NCI-H2081 treated with DMSO at 0.1 percent for 48 hours (cell line): Measurements from ENCODE around the gene CDRT15L2.
"Not testable (repeated sequence)": the region's sequence is repeated elsewhere in the genome, so short reads cannot be mapped to it uniquely, and the experiment has no call there.

Experiments used
- DNase-seq: peaks from one replicate; lab custom pipeline; 2025; lab: John Stamatoyannopoulos, UW

The CDRT15L2 gene

DNA sequence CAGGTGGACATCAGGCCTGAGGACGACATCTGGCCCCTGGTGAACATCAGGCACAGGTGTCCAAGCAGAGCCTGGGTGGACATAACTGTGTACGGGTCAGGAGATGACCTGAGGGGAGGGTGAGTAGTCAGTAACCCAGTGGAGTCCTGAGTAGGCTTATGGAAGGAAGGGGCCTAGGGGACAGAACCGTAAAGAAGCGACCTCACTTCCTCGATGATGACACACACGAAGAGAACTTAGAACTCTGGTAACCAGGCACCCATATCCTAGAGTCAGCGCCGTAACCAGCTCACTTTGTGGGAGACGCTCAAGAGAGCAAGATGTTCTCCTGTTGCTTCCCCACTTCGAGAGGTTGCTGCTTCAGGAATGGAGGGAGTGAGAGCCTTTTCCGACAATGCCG lies at the start of gene CDRT15L2:
CDRT15L2 (plus strand) TSS at position 301 of the 400 bp plus-strand sequence; CDS start at position 321, 20 bp downstream.
- DNase-seq, result not testable (repeated sequence)

DNA sequence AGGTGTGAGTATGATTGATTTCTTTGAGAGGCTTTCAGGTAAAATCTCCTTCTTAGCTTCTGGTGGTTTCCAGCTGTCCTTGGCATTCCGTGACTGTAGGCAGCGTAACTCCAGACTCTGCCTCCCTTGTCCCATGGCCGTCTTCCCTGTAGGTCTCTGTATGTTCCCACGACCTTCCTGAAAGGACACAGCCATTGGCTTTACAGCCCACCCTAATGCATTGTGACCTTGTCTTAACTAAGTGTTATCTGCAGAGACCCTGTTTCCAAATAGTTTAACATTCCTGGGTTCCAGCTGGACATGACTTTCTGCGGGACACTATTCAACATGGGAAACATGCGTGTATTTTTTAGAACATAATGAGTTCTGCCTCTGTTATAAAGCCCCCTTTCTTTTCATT lies 49.4 kb upstream of the CDRT15L2 start:
- DNase-seq, result not testable (repeated sequence)

DNA sequence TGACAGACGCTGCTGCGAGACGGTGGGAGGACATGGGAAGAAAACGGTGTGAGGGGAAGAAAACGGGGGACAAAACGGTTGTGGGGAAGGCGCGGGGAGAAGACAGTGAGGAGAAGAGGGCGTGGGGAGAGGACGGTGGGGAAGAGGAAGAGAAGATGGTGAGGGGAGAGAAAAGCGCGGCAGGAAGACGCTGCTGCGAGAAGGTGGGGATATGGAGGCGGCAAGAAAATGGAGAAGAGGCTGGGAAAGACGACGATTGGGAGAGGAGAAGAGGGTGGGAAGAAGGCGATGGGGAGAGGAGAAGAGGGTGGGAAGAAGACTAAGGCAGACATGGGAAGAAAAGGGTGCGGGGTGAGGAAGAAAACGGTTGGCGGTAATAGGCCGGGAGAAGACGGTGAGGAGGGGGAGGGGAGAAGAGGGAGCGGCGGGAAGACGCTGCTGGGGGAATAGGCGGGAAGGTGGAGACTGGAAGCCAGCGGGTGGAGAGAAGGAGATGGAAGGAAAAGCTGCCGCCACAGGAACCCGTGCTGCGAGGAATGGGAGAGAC lies 46.9 kb upstream of the CDRT15L2 start:
- not testable (repeated sequence) for DNase-seq

DNA sequence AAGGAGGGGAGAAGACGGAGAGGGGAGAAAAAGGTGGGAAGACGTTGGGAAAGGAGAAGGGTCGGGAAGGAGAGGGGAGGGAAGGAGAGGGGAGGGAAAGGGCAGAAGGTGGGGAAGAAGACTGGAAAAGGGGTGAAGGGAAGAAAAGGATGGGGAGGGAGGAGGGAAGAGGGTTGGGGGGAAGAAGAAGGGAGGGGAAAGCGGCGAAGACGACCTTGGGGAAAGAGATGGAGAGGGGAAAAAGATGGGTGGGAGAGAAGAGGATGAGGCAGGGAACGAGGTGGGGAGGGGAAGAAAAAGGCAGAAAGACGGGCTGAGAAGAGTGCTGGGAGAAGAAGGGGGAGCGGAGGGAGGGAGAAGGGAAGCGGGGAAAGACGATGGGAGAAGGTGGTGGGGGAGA lies 46.3 kb upstream of the CDRT15L2 start:
- DNase-seq, result not testable (repeated sequence)

DNA sequence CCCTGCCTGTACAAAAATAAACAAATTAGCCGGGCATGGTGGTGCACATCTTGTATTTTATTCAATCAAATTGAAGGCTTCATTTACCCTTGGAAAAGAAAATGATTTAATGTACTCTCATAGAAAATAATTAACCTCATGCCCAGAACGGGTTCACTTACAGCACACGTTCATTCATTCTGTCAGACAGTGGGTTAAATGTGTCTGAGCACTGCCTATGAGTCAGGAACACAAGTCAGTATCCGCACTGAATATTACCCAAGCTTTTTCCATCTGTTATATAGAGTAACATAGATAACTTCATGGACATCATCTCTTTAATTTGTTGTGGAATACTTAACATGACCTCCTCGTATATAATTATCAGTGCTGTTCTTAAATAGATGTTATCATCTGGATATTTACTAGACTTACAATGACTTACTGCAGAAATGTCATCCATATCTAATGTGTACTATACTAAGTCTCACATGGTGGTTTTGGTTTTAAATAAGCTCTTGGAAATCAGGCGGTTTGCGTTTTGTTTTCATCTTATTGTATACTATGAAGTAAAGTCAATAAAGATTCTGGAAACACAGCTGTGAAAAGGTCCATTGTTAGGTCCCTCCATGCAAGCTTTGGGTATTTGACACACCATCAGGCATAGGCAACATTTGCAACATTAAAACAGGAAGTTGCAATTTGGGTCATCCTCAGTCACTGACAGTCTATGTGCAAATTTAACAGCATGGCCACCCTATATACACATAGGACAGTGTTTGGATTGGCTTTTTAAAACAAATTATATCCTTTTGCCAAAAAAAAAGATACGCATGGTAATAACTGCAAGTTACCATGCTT lies 44.6 kb upstream of the CDRT15L2 start:
- DNase-seq, result not testable (repeated sequence)

DNA sequence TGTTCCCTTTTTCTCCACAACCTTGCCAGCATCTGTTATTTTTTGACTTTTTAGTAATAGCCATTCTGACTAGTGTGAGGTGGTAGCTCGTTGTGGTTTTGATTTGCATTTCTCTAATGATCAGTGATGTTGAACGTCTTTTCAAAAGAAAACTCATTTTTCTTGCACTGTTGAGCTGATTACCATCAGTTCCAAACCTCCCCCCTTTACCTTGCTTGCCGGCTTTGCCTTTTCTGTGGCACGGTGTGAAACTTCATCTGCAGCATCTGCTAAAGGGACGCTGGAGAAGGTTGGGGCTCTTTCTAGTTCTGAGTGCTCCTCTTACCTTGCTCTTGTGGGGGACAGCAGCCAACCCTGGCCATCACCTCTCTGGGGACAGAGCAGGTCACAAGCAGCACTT lies 39.1 kb upstream of the CDRT15L2 start:
- not testable (repeated sequence) for DNase-seq

DNA sequence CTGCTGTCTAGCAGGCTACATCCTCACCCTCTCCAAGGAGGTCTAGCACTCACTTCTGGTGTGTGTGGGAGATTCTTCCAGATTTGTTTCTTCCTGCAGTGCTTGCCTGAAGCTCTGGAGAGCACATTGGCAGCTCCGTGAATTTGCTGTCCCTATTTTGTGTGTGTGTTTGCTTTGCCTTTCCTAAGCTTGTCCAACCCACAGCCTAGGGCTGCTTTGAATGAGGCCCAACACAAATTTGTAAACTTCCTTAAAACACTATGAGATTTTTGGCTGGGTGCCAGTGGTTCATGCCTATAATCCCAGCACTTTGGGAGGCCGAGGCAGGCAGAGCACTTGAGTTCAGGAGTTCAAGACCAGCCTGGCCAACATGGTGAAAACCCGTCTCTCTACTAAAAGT lies 38.7 kb upstream of the CDRT15L2 start:
- not testable (repeated sequence) for DNase-seq

DNA sequence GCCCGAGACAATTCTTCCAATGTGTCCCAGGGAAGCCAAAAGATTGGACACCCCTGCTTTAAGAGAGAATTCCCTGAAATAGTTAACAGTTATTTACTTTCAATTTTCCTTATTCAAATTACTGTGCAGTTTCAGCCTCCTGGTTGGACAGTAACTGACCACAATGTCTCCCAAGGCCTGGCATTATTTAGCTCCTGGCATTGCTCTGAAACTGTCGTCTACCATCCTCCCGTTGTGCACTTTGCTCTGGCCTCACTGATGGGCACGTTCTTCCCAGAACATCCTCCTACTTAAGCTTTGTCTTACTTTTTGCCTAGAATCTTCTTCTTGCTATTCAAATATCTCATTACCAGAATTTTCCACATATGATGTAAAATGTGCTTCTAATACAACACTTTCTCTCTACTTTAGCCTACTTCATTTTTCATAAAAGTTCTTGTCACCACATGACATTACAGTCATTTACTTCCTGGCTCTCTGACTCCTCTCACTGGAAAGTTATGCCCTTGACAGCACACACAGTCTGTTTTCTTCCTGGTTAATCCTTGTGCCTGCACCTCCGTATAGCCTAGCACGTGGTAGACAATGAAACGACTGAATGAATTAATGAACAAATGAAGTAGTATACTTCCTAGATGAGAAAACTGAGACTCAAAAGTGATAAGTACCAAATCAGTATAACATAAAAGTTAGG lies 37.5 kb upstream of the CDRT15L2 start:
- DNase-seq, result not testable (repeated sequence)

DNA sequence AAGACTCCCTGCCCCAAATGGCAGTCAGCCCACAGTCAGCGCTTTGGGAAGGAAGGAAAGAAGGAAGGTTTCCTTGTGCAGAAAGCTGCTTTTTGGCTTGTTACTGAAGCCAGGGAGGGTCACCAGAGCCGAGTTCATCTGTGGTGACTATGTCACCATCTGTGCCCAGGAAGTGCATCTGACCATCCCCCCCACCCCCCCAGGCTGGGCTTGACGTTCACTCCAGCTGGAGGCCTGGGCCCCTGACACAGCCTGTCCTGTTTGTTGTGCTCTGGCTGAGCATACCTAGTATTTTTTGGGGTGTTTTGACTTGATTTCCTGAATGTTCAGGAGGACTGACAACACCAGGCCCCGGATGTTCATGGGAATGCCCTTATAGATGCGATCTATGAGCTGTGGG lies 31.6 kb upstream of the CDRT15L2 start:
- DNase-seq, result not testable (repeated sequence)

DNA sequence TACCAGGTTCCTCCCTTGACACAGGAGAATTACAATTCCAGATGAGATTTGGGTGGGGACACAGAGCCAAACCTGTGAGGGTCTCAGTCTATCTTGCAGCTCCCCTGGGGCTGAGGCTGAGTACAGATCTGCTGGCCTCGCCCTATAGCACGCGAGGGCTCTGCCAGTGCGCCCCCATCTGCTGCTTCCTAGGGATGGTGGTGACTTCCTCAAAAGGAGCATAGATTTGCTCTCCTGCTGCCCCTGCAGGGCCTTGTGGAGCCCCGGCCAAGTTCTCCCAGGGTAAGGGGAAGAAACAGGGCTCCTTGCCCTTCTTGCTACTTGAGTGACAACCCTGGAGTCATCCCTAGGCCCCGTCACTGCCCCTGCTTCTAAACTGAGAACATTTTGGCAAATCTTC lies 26.6 kb upstream of the CDRT15L2 start:
- not testable (repeated sequence) for DNase-seq

DNA sequence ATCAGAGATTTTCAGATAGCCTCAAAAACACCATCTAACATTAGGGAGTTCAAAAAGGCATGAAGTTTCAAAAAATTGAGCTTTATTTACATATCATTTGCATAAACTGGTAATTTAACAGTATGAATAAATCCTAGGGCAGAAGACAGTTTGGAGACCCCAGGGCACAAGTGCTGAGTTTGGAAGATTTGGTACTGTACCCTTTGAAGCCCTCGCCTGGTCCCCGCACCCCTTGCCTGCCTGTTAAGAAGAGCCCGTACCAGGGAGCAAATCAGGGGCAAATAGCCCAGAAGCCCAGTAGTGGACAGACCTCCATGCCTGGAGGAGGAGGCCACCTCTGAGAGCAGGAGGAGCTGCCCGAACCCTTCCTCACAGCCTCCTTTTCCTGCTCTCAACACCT lies 24.8 kb upstream of the CDRT15L2 start:
- DNase-seq, result not testable (repeated sequence)

DNA sequence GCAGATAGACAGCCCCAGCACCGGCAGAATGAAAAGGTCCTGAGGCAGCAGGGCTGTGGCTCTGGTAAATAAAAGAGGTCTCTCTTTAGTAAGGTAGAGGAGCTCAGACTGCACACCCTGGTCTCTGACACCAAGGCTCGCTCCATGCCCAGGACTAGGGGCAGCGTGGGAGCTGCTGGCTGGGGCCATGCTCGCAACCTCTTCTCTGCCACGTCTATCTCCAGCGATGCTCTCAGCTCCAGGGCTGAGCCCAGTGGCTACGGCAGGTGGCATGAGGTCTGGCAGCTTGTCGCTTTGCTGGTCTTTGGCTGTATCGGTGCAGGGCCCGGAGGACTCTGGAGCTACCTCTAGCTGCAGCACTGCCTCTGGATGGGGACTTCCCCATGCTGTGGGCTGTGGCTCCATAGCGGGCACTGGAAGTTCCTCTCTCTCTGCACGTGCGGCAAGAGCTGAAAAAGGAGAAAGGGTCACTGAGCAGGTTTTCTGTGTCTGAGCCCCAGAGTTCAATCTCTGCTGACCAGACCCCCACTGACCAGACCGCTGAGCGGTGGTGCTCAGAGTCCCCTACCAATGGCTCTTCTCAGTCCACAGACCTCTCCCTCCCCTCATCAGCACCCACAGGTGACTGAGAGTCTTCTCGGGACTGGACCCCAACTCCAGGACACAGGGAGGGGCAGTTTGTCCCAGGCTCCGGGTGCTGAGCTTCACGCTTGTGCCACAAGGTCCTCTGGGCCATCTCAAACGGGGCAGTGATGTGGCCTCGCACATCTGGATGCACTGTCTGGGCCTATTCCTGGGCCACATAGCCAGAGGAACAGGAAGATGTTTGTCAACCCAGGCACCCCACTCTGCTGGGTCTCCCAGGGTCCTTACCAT lies 24.2 kb upstream of the CDRT15L2 start:
- DNase-seq, result not testable (repeated sequence)

DNA sequence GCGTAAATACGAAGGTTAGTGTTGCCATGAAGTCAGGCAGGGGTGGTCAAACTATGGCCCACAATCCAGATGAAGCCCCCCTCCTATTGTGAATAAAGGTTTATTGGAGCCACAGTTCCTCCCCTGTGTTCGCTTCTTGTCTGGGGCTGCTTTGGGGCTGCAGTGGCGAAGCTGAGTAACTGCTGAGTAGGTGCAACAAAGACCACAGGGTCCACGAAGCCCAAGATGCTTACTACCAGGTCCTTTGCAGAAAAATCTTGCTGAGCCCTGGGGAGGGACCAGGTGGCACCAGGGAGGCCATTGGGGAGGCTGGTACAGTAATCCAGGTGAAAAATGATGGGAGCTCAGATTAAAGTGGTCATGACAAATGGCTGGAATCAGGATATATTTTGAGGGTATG lies 21.4 kb upstream of the CDRT15L2 start:
- DNase-seq, result not testable (repeated sequence)

DNA sequence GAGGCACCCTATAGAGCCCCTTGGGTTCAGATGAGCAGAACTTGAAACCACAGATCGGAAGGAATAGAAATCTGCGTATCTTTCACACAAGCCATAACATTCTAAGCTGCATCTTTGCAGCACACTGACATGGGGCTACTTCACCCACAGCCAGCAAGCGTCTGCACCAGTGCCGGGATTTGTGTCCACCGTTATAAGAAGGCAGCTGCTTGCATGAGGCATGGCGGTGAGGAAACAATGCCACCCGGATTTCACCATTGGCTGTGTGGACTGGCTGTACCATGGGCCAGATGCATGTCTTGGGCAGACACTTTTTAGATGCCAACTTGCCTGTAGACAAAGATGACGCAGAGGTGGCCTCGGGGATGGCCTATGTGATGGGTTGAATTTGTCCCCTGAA lies 20.5 kb upstream of the CDRT15L2 start:
- not testable (repeated sequence) for DNase-seq

DNA sequence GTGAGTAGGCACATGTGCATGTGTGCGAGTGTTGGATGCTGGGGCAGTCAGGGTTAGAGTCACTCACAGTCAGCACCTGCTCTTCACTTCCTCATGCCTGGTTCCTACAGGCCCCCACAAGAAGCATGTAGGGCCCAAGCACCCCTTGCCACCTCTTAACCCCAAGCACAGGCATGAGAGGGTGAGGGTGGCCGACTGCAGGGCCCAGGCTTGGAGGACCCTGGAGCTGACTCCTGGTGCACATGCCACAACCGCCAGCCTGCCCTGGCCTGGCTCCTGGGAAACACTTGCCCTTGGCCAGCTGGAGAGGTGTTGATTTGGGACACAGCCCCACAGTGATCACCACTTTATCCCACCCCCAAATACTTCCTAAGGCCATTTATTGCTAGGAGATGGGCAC lies 16.9 kb upstream of the CDRT15L2 start:
- DNase-seq, result no peak

DNA sequence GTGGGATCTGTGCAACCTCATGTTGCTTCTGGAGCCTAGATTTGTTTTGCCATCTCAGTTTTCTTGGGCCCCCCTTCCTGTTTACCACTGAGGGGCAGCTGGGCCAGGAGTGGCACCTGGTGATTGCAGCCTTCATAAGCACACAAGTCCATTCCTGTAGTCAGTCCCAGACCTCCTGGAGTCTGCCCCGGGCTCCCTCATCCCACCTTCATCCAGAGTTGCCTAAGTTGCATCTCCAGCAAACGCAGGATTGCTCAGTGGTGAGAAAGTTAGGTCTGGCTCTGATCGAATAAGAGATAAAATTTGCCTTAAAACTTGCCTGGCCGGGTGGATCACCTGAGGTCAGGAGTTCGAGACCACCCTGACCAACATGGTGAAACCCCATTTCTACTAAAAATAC lies 14.3 kb upstream of the CDRT15L2 start:
- DNase-seq, result not testable (repeated sequence)

DNA sequence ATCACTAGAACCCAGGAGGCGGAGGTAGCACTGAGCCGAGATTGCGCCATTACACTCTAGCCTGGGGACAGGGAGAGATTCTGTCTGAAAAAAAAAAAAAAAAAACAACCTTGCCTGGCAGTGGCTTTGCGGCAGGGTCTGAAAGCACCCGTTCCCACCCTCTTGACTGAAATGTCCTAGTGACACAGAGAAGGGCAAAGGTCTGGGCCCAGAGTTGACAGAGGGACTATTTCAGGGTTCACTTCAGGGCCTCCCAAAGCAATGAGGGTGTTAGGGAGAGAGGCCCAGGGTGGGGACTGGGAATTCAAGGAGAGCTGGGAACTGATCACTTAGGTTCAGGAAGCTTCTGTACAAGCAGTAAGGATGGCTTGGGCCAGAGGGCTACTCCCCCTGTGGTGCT lies 13.8 kb upstream of the CDRT15L2 start:
- no peak for DNase-seq

DNA sequence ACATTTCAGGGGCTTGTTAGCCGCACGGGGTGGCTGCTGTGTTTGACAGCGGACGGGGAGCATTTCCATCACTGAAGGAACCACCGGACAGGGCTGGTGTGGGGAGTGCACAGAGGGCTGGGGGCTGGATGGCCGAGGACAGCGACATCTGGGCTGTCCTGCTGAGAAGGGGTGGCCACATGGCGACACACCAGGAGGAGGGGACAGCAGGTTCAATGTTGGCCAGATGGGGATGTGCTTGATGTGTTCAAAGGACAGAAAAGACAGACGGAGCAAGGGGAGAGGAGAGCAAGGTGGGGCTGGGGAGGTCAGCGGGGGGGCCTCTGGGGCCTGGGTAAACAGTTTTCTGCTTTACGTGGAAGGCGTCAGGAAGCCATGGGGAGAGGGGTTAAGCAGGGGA lies 12.8 kb upstream of the CDRT15L2 start:
- not testable (repeated sequence) for DNase-seq

DNA sequence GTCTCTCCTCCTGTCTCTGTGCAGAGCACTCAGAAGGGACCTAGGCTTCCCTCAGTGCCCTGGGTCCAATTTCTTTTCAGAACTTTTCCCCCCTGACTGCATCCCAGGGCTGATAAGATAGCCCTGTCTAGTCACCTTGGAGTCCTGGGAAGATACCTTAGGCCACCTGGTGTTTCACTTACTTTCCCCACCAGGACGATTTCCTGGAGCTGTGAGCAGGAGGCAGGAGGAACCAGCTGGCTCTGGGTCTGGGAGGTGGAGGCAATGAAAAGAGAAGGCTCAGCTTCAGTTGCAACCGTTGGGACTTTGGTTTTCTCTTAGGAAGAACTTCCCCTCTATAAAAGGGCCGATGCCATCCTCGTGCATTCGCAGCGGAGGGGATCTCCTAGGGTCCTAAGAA lies 12.1 kb upstream of the CDRT15L2 start:
- not testable (repeated sequence) for DNase-seq

DNA sequence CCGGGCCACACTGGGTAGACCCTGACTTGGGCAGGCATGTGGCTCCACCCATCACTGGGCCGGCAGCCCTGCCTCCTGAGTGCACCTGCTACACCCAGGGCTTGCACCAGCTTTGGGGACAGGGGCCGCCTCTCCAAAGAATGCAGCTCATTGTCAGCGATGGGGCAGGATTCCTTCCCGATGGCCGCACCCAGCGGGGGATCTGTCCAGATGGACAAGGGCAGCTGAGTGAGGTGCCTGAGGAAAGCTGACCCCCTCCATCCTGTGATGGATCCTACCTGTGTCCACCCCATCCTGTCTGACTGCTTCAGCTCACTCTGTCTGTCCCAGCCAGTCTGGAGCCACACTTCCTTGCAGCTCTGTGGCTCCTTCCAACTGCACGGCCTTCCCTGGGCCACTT lies 10.9 kb upstream of the CDRT15L2 start:
- DNase-seq, result not testable (repeated sequence)

DNA sequence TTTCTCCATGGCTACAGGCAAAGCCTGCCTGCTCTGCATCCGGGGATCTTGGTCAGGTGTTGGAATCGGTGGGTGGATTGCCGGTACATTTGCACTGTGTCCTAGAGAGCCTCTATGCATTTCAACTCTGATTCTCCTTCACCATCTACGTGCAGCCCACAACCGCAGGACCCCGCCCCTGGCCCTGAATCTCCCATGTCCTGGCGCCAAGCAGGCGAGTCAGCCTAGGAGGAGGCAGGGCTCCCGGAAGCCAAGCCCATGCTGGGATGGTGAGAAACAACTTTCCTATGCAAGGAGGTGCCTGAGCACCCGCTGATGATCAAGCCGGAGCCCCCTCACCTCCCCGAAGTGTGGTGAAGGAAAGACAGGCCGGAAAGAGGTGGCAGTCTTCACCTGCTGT lies 7.9 kb upstream of the CDRT15L2 start:
- DNase-seq, result not testable (repeated sequence)

DNA sequence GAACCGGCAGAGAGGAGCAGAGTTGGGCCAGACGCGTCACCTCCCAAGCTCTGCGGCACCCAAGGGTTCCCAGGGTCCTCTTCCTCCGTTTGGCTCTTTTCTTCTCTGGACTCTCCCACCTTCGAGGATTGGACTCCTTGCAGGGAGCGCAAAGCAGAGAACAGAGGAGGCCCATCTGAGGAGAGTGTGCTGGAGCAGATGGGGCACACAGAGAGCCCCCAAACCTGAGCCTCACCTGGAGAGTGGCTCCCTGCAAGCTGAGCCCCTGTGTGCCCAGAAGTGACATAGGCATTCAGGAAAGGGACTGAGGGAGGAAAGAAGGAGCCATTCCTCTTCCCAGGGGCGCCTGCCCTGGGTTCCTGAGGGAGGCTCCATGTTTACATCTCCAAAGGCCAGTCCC lies 6.3 kb upstream of the CDRT15L2 start:
- not testable (repeated sequence) for DNase-seq
